Peyer's patch (tissue), 4 donors: ENCODE measurements around the gene SCLY. TPM values are rescaled to one million over a fixed set of nuclear protein-coding genes. Genes with fewer than 3 reads are reported as not detected.

Source experiments
- DNase-seq, 3 donors: peaks; one replicate each; pipeline ENCODE4 v3.0.0-alpha.2; 2017 to 2019
- H3K27ac ChIP-seq, 4 donors: fragments of 200-600 bp; sonication (generic); one replicate each; pipeline ENCODE4 v1.5.1; 2016 to 2019
- H3K27me3 ChIP-seq, 2 donors: fragments of 200-600 bp; sonication (generic); one replicate each; pipeline ENCODE4 v1.5.1; 2019
- H3K36me3 ChIP-seq, 3 donors: fragments of 200-600 bp; sonication (generic); one replicate each; pipeline ENCODE4 v1.5.1; 2016 to 2019
- H3K4me1 ChIP-seq, 4 donors: fragments of 200-600 bp; sonication (generic); one replicate each; pipeline ENCODE4 v1.5.1; 2016 to 2019
- H3K4me3 ChIP-seq, 4 donors: fragments of 200-600 bp; sonication (generic); 1 replicate in 3 of 4; 2 replicates in 1 of 4; pipeline ENCODE4 v1.5.1; 2016 to 2019; ENCODE audit warnings: mild to moderate bottlenecking in 1 of 4
- H3K9me3 ChIP-seq, 4 donors: fragments of 200-600 bp; sonication (generic); one replicate each; pipeline ENCODE4 v1.5.1; 2016 to 2019; ENCODE audit warnings: mild to moderate bottlenecking in 1 of 4
- POLR2A ChIP-seq, 2 donors: fragments of 450-650 bp; IDR thresholded peaks; one replicate each; pipeline ENCODE4 v1.5.1; 2017; ENCODE audit warnings: antibody characterized with exemption in 2 of 2, mild to moderate bottlenecking in 2 of 2, moderate library complexity in 2 of 2
- total RNA-seq, 4 donors: library from RNA; depleted of rRNA; stranded (reverse); fragments of >200 nt; gene quantifications; one replicate each; pipeline ENCODE4 v1.1.0, GENCODE V29; 2016
- TF ChIP-seq, protein P1 (sequence below), 6 experiments: fragments of 450-650 bp in 4 of 6; fragments of 200-600 bp in 2 of 6; sonication (generic) in 1 of 6; IDR thresholded peaks; one replicate each; pipeline ENCODE4 v1.5.1; 2017 to 2019; ENCODE audit warnings: antibody characterized with exemption in 6 of 6, mild to moderate bottlenecking in 3 of 6, moderate library complexity in 1 of 6

The SCLY gene
- total RNA-seq, 4 donors from 2014 or later: 13.2 to 45.2 (median 24.2) TPM

DNA sequence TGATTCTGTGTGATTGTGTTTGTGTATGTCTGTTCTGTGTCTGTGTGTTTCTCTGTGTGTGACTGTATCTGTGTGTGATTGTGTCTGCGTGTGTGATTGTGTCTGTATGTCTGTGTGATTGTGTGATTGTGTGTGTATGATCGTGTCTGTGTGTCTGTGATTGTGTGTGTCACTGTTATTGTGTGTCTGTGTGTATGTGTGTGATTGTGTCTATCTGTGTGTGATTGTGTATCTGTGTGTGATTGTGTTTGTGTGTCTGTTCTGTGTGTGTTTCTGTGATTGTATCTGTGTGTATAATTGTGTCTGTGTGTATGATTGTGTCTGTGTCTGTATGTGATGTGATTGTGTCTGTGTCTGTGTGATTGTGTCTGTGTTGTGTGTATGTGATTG, 66.0 kb downstream of the SCLY start:
- no peaks in the 10 kb centered on the region for H3K36me3 ChIP-seq
- H3K9me3 ChIP-seq: no peaks in the 10 kb centered on the region
- H3K4me1 ChIP-seq: no peaks in the 10 kb centered on the region
- no peak overlapping the region for H3K27ac ChIP-seq
- H3K27me3 ChIP-seq: no peaks in the 10 kb centered on the region
- DNase-seq: no peak
- no peak overlapping the region for H3K4me3 ChIP-seq
- TF ChIP-seq, protein P1, sequence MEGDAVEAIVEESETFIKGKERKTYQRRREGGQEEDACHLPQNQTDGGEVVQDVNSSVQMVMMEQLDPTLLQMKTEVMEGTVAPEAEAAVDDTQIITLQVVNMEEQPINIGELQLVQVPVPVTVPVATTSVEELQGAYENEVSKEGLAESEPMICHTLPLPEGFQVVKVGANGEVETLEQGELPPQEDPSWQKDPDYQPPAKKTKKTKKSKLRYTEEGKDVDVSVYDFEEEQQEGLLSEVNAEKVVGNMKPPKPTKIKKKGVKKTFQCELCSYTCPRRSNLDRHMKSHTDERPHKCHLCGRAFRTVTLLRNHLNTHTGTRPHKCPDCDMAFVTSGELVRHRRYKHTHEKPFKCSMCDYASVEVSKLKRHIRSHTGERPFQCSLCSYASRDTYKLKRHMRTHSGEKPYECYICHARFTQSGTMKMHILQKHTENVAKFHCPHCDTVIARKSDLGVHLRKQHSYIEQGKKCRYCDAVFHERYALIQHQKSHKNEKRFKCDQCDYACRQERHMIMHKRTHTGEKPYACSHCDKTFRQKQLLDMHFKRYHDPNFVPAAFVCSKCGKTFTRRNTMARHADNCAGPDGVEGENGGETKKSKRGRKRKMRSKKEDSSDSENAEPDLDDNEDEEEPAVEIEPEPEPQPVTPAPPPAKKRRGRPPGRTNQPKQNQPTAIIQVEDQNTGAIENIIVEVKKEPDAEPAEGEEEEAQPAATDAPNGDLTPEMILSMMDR (IDR thresholded peaks at IDR 0.05): no peak
- TF ChIP-seq POLR2A (IDR thresholded peaks at IDR 0.05): no peak

DNA sequence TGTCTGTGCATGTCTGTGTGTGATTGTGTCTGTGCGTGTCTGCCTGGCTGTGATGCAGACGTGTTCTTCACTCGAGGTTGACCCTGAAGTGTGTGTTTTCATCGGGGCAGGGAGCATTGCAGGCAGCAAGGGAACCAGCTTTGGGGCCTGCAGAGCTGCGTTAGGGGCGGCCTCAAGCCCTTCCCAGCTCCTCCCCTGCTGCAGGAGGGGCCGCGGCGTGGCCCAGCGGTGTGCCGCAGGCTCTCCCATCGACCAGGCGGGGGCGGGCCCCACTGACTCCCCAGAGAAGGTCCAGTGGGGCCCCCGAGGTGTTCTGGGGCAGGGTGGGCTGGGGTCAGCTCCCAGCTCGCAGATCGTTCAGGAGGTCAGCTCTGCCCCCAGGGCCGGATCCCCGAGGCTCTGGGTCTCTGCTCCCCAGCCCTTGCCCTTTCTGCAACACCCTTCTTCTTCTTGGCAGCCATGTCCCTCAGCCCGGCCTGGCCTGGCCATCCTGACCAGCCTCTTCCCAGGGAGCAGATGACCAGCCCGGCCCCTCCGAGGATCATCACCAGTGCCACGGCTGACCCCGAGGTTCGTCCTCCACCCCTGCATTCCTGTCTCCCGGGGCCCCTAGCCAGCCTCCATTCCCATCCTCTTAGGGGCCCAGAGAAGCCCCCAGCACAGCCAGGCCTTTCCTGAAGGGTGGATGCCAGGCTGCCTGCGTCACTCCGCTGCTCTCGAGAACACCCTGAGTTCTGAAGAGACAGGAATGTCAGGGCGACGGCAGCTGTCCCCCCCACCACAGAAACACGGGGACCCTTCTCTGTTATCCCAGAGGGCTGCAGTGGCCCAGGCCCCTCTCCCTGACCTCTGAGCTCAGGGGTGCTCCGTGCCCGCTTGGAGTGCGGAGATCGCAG, 66.6 kb downstream of the SCLY start:
- Histone ChIP-seq H3K36me3 (no peaks in the 10 kb centered on the region), H3K4me1 (no peaks in the 10 kb centered on the region), H3K27ac (no peak overlapping the region), H3K9me3 (no peaks in the 10 kb centered on the region), H3K4me3 (peak overlapping the region in 2 of 4 donors; percentile 16 to 38), H3K27me3 (no peaks in the 10 kb centered on the region)
- peak in 1 of 3 donors; percentile 56 for DNase-seq
- TF ChIP-seq, protein P1 (IDR thresholded peaks at IDR 0.05): no peak
- no peak for TF ChIP-seq POLR2A (IDR thresholded peaks at IDR 0.05)

DNA sequence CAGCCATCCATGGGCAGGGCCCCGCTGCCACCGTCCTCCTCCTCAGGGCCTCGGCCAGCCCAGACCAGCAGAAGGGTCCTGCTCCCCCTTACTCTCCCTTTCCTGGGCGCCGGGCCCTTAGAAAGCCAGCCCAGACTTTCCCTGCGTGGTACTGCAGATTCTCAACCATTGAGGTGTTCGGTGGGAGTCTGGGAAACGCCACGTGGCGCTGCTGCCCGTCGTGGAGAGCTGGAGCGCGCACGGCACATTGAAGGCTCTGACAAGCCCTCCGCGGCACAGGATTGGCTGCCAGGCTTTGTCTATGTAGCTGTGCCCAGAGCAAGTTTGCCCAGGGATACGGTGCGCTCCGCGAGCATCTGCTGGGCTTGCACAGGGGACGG, 67.2 kb downstream of the SCLY start:
- DNase-seq: peak in 1 of 3 donors; percentile 39
- no peaks in the 10 kb centered on the region for H3K9me3 ChIP-seq
- peak overlapping the region in 1 of 4 donors; percentile 38 for H3K4me3 ChIP-seq
- no peaks in the 10 kb centered on the region for H3K4me1 ChIP-seq
- TF ChIP-seq, protein P1 (IDR thresholded peaks at IDR 0.05): no peak
- H3K27me3 ChIP-seq: no peaks in the 10 kb centered on the region
- H3K27ac ChIP-seq: no peak overlapping the region
- no peaks in the 10 kb centered on the region for H3K36me3 ChIP-seq

DNA sequence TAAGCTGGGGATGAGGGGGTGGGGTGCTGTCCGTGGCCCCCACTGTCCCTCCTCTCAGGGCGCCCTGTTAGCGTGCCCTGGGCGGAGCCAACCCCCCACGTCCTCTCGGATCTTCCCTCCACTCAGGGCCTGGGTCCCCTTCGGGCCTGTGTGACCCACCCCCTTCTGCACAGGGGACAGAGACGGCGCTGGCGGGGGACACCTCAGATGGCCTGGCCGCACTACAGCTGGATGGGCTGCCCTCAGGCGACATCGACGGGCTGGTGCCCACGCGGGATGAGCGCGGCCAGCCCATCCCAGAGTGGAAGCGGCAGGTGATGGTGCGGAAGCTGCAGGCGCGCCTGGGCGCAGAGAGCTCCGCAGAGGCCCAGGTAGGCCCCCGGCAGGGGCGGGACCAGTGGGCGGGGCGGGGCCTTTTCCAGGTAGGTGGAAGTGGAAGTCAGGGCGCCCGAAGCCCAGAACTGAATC, 67.8 kb downstream of the SCLY start:
- TF ChIP-seq, protein P1 (IDR thresholded peaks at IDR 0.05): no peak
- TF ChIP-seq POLR2A (IDR thresholded peaks at IDR 0.05): no peak
- Histone ChIP-seq H3K27ac (no peak overlapping the region), H3K4me1 (no peaks in the 10 kb centered on the region), H3K9me3 (no peaks in the 10 kb centered on the region), H3K36me3 (no peaks in the 10 kb centered on the region), H3K27me3 (no peaks in the 10 kb centered on the region), H3K4me3 (no peak overlapping the region)
- peak in 1 of 3 donors; percentile 37 for DNase-seq

DNA sequence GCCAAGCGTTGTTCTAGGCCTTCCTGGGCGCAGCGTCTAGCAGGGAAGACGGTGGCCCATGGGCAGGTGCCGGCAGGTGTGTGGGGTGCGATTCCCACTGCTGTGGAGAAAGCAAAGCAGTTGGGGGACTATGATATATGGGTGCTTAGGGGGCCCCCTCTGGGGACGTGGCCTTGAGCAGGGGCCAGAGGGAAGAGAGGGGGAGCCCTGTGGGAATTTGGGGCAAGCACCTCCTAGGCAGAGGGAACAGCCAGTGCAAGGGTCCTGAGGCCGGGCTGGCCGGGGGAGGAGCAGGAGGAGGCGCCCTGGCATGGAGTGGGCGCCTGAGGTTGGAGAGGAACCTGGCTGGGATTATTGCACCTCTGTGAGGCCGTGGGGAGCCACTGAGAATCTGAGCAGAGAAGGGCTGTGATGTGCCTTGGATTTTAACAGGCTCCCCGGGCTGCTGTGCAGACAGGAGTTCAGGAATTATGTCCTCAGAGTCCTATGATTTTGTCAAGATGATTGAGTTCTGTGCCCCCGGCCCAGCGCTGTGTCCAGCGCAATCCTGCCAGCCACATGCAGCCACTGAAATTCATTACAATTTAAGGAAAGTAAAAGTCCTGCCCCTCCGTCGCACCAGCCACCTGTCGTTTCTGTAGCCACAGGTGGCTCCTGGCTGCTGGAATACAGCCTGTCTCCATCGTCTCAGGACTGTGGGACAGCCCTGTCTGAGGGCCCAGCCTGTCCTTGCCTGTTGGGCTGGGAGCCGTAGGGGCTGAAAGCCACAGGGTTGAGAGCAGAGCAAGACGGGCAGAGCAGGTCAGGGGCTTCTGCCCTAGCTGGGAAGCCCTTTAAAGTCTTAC, 68.6 kb downstream of the SCLY start:
- no peak overlapping the region for H3K27ac ChIP-seq
- DNase-seq: peak in 1 of 3 donors; percentile 41
- TF ChIP-seq POLR2A (IDR thresholded peaks at IDR 0.05): no peak
- TF ChIP-seq, protein P1 (IDR thresholded peaks at IDR 0.05): no peak
- no peaks in the 10 kb centered on the region for H3K9me3 ChIP-seq
- H3K4me1 ChIP-seq: no peaks in the 10 kb centered on the region
- H3K27me3 ChIP-seq: no peaks in the 10 kb centered on the region
- no peaks in the 10 kb centered on the region for H3K36me3 ChIP-seq
- H3K4me3 ChIP-seq: no peak overlapping the region
